GM19468 (cell line): ENCODE measurements around the gene ANKRD27.

Experiments used
- ATAC-seq: cut with Tn5 transposase; IDR thresholded peaks from one replicate; pipeline ENCODE4 v1.9.1; 2021; ENCODE audit warnings: mild to moderate bottlenecking, moderate library complexity, moderate number of reproducible peaks; ENCODE audit not compliant: unreplicated experiment; ENCODE audit errors: extremely low read depth

Gene ANKRD27

GRCh38 chr19:32691291-32691951 is 16.4 kb upstream of the ANKRD27 start, which contains the start of gene NUDT19:
NUDT19 (plus strand) TSS chr19:32691821; CDS start chr19:32691961, 140 bp downstream.
- peak; percentile 71 for ATAC-seq

GRCh38 chr19:32688311-32688710 is 13.3 kb upstream of the ANKRD27 start:
- ATAC-seq, result no peak

- no peak for ATAC-seq
Observed at GRCh38 chr19:32687681-32688080, 12.7 kb upstream of the ANKRD27 start.

- ATAC-seq, result no peak
Observed at GRCh38 chr19:32686847-32687475, 12.0 kb upstream of the ANKRD27 start.

GRCh38 chr19:32682317-32682716 is 7.3 kb upstream of the ANKRD27 start:
- ATAC-seq, result no peak

- ATAC-seq, result no peak
Observed at GRCh38 chr19:32680986-32681385, 6.0 kb upstream of the ANKRD27 start.

- ATAC-seq, result no peak
Observed at GRCh38 chr19:32677657-32678056, 2.7 kb upstream of the ANKRD27 start.

GRCh38 chr19:32676895-32677359 is 1.9 kb upstream of the ANKRD27 start:
- ATAC-seq, result no peak

- ATAC-seq, result no peak
Observed at GRCh38 chr19:32676186-32676894, 1.4 kb upstream of the ANKRD27 start.

GRCh38 chr19:32675720-32676185 is 773 bp upstream of the ANKRD27 start, which contains the start of gene RGS9BP:
RGS9BP (plus strand) TSS chr19:32675848; CDS start chr19:32676264, 416 bp downstream.
- peak; percentile 2 for ATAC-seq

GRCh38 chr19:32674153-32674930 is 638 bp downstream of the ANKRD27 start:
- no peak for ATAC-seq

- no peak for ATAC-seq
Observed at GRCh38 chr19:32673573-32673972, 1.4 kb downstream of the ANKRD27 start.

- ATAC-seq, result no peak
Observed at GRCh38 chr19:32672841-32673240, 2.1 kb downstream of the ANKRD27 start.

GRCh38 chr19:32671883-32672593 is 2.9 kb downstream of the ANKRD27 start:
- no peak for ATAC-seq

GRCh38 chr19:32669310-32669709 is 5.7 kb downstream of the ANKRD27 start:
- no peak for ATAC-seq

- ATAC-seq, result no peak
Observed at GRCh38 chr19:32666084-32666483, 8.9 kb downstream of the ANKRD27 start.

GRCh38 chr19:32662186-32662585 is 12.8 kb downstream of the ANKRD27 start:
- ATAC-seq, result no peak

GRCh38 chr19:32661318-32661717 is 13.7 kb downstream of the ANKRD27 start:
- no peak for ATAC-seq

GRCh38 chr19:32658527-32658926 is 16.5 kb downstream of the ANKRD27 start:
- no peak for ATAC-seq

- ATAC-seq, result no peak
Observed at GRCh38 chr19:32658075-32658474, 16.9 kb downstream of the ANKRD27 start.
